Endothelial cell of umbilical vein (primary cell): Measurements from ENCODE around the gene MPC1L.

ENCODE experiments used
- JUN ChIP-seq: IDR thresholded peaks from 2 replicates; pipeline ENCODE4 v1.6.1; 2011; ENCODE audit warnings: borderline replicate concordance, low read depth; ENCODE audit not compliant: insufficient read length, insufficient read depth
- MAX ChIP-seq: IDR thresholded peaks from 2 replicates; pipeline ENCODE4 v1.6.1; 2011; ENCODE audit not compliant: insufficient read depth, insufficient read length
- MYC ChIP-seq: IDR thresholded peaks from one replicate; pipeline ENCODE4 v1.6.1; 2011; ENCODE audit warnings: mild to moderate bottlenecking, low read depth, low read length
- POLR2A ChIP-seq: IDR thresholded peaks from 2 replicates; pipeline ENCODE4 v1.6.1; 2012; ENCODE audit warnings: low read depth, mild to moderate bottlenecking, control low read depth, low read length
- POLR2AphosphoS5 ChIP-seq: IDR thresholded peaks from 2 replicates; pipeline ENCODE4 v1.6.1; 2012; ENCODE audit warnings: low read depth, mild to moderate bottlenecking, control low read depth, low read length, moderate library complexity; ENCODE audit not compliant: insufficient read depth
- TF ChIP-seq, protein P1 (sequence below), 2 donors: IDR thresholded peaks; 1 replicate in 1 of 2; 2 replicates in 1 of 2; pipeline ENCODE4 v1.5.1; 2011; ENCODE audit warnings: low read length in 2 of 2, mild to moderate bottlenecking in 2 of 2, moderate library complexity in 2 of 2, control low read depth in 1 of 2, inconsistent platforms in 1 of 2, low read depth in 1 of 2; ENCODE audit not compliant: insufficient read depth in 1 of 2; ENCODE audit errors: extremely low read depth in 1 of 2

DNA sequence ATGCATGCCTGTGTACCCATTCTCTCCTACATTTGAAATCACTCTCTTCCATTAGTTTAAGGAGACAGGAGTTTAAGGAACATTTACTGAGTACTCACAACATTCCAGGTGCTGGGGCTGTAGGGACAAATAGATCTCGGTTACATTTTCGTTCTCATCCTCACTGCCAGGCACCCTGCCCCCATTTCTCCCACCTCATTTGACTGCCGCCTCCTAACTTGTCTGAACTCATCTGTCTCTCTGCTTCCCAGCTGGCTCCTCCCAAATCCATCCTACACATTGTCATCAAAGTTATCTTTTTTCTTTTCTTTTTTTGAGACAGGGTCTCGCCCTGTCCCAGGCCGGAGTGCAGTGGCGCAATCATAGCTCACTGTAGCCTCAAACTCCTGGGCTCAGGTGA, 19.8 kb upstream of the MPC1L start:
- TF ChIP-seq, protein P1, sequence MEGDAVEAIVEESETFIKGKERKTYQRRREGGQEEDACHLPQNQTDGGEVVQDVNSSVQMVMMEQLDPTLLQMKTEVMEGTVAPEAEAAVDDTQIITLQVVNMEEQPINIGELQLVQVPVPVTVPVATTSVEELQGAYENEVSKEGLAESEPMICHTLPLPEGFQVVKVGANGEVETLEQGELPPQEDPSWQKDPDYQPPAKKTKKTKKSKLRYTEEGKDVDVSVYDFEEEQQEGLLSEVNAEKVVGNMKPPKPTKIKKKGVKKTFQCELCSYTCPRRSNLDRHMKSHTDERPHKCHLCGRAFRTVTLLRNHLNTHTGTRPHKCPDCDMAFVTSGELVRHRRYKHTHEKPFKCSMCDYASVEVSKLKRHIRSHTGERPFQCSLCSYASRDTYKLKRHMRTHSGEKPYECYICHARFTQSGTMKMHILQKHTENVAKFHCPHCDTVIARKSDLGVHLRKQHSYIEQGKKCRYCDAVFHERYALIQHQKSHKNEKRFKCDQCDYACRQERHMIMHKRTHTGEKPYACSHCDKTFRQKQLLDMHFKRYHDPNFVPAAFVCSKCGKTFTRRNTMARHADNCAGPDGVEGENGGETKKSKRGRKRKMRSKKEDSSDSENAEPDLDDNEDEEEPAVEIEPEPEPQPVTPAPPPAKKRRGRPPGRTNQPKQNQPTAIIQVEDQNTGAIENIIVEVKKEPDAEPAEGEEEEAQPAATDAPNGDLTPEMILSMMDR (IDR thresholded peaks at IDR 0.05; ENCODE audit: extremely low read depth in 1 of 2, insufficient read depth in 1 of 2, low read depth in 1 of 2, low read length in 2 of 2) = no peak
- TF ChIP-seq POLR2A (no peak), MYC (no peak), POLR2AphosphoS5 (no peak), MAX (no peak), JUN (no peak)
